BJ (cell line): Measurements from ENCODE around the gene WDR54. TPM values are rescaled to one million over a fixed set of nuclear protein-coding genes. Genes with fewer than 3 reads are reported as not detected.

ENCODE experiments used
- CTCF ChIA-PET: fragments of 350-600 bp; formaldehyde crosslinking; extraction: SDS; loops from one replicate; lab custom pipeline; 2021; ENCODE audit warnings: antibody characterized with exemption, inconsistent platforms; lab: Yijun Ruan, JAX
- POLR2A ChIA-PET: fragments of 300-600 bp; sonication (Branson Sonifier 250); formaldehyde crosslinking; extraction: SDS; loops from one replicate; lab custom pipeline; 2021; ENCODE audit warnings: antibody characterized with exemption; lab: Charles Lee
- DNase-seq: peaks from one replicate; pipeline ENCODE4 v3.0.0-alpha.2; 2011; ENCODE audit warnings: low read depth
- H3K27me3 ChIP-seq: 2 replicates; pipeline ENCODE4 v1.6.0; 2011; ENCODE audit warnings: low read length; ENCODE audit not compliant: control insufficient read depth, insufficient read depth
- H3K36me3 ChIP-seq: 2 replicates; pipeline ENCODE4 v1.5.1; 2011; ENCODE audit warnings: low read length; ENCODE audit not compliant: control insufficient read depth, insufficient read depth
- H3K4me3 ChIP-seq: 2 replicates; pipeline ENCODE4 v1.5.1; 2011; ENCODE audit warnings: low read depth, mild to moderate bottlenecking, control low read depth, low read length
- polyA plus RNA-seq: library from polyadenylated mRNA; depleted of rRNA; stranded (reverse); fragments of >200 nt; gene quantifications from 2 replicates; pipeline ENCODE4 v1.2.3, GENCODE V29; 2011
- TF ChIP-seq, protein P1 (sequence below): IDR thresholded peaks from 2 replicates; pipeline ENCODE4 v1.5.1; 2011; ENCODE audit warnings: low read depth, mild to moderate bottlenecking, control low read depth, inconsistent platforms, low read length, moderate library complexity; ENCODE audit not compliant: insufficient read depth

The WDR54 gene
- polyA plus RNA-seq, 1 experiment = 42.9 TPM

- Histone ChIP-seq H3K4me3 (no peak overlapping the region), H3K36me3 (peaks cover 24% of the 10 kb centered on the region), H3K27me3 (no peaks in the 10 kb centered on the region)
- CTCF ChIA-PET = no interaction called here
- DNase-seq = no peak
- POLR2A ChIA-PET = no interaction called here
- TF ChIP-seq, protein P1, sequence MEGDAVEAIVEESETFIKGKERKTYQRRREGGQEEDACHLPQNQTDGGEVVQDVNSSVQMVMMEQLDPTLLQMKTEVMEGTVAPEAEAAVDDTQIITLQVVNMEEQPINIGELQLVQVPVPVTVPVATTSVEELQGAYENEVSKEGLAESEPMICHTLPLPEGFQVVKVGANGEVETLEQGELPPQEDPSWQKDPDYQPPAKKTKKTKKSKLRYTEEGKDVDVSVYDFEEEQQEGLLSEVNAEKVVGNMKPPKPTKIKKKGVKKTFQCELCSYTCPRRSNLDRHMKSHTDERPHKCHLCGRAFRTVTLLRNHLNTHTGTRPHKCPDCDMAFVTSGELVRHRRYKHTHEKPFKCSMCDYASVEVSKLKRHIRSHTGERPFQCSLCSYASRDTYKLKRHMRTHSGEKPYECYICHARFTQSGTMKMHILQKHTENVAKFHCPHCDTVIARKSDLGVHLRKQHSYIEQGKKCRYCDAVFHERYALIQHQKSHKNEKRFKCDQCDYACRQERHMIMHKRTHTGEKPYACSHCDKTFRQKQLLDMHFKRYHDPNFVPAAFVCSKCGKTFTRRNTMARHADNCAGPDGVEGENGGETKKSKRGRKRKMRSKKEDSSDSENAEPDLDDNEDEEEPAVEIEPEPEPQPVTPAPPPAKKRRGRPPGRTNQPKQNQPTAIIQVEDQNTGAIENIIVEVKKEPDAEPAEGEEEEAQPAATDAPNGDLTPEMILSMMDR = no peak
Observed at GRCh38 chr2:74425523-74425922, 4.0 kb downstream of the WDR54 start.

DNA sequence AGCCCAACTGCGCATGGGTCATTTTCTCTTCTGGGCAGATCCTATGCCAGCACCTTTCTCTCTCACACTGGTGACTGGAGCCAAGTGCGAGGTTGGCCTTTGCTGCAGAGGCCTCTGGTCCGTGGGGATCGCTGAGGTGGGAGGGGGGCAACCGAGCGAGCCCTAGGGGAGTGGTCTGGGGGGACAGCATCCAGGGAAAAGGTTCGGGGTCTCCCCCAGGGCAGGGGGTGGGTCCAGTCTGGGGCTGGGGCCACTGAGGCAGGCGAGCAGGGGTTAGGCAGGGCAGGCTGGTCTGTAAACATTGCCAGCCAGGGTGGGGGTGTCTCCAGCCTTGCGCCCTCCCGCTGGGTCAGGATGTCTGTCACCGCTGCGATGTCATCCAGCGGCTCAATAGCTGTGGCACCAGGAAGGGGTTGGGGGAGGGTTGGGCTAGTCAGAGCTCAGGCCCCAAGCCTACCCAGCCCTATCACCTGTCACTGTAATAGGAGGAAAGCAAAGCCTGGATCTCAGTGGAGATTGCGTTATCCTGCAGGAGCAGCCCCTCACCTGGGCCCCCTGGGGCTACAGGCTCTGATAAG is 4.7 kb downstream of the WDR54 start:
- TF ChIP-seq, protein P1 = no peak
- no peak for DNase-seq

DNA sequence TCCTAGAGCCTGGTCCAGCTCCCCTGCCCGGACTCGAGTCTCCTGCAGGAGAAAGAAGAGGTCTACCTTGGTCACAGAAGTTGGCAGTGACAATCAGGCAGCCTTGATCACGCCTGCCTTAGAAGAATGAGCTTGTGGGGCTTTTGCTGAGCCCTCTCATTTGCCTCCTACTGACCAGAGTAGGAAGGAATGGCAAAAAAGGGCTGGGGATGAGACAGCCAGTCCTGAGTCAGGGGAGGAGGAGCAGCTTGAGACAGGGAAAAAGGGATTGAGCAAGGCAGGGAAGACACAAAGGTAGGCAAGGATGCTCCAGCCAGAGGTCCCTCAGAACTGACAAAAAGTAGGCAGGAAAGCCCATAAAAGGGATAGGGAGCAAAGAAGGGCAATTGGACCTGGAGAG is 6.0 kb downstream of the WDR54 start:
- CTCF ChIA-PET = interaction anchor here (0.9 to 1.1 kb wide), 2 partner anchors 12 to 13 kb away, joined by 3 read pairs; no protein-coding TSS in a partner anchor
- DNase-seq = no peak
- peaks cover 29% of the 10 kb centered on the region for H3K36me3 ChIP-seq
- POLR2A ChIA-PET = no interaction called here
- TF ChIP-seq, protein P1 = no peak
- H3K4me3 ChIP-seq = no peak overlapping the region
- no peaks in the 10 kb centered on the region for H3K27me3 ChIP-seq

More for the DNA sequence above, 4.7 kb downstream of the WDR54 start:
- Histone ChIP-seq H3K36me3 (peaks cover 24% of the 10 kb centered on the region), H3K4me3 (no peak overlapping the region), H3K27me3 (no peaks in the 10 kb centered on the region)
- POLR2A ChIA-PET = no interaction called here
- CTCF ChIA-PET = no interaction called here

DNA sequence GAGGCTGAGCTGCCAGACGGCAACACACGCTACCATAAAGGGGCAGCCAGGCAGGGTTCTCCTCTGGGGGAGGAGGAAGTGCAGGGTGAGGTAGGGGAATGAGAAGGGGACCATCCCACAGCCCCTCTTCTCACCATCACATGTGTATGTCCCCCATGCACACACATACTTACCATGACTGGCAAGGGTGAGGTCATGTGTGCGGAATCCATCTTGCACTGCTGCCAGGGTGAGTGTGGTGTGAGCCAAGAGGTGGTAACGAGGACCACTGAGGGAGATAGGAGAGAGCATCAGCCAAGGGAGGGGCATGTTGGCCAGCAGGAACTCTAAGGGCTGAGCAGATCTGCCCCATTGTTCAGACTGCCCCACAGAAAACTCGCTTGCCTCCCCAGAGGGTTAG is 7.1 kb downstream of the WDR54 start:
- no peak overlapping the region for H3K4me3 ChIP-seq
- TF ChIP-seq, protein P1 = no peak
- CTCF ChIA-PET = interaction anchor here (0.8 to 1.2 kb wide), 3 partner anchors 9 to 94 kb away, joined by 3 read pairs; no protein-coding TSS in a partner anchor
- POLR2A ChIA-PET = no interaction called here
- H3K36me3 ChIP-seq = peaks cover 29% of the 10 kb centered on the region
- DNase-seq = no peak
- no peaks in the 10 kb centered on the region for H3K27me3 ChIP-seq

- TF ChIP-seq, protein P1 = no peak
- Histone ChIP-seq H3K4me3 (no peak overlapping the region), H3K36me3 (peaks cover 27% of the 10 kb centered on the region), H3K27me3 (no peaks in the 10 kb centered on the region)
- ChIA-PET CTCF (interaction anchor here (1.2 kb wide), 1 partner anchor 8 kb away, joined by 3 read pairs; no protein-coding TSS in a partner anchor), POLR2A (interaction anchor here (0.7 kb wide), 1 partner anchor 473 kb away, joined by 3 read pairs; no protein-coding TSS in a partner anchor)
- DNase-seq = no peak
Observed at GRCh38 chr2:74429487-74430451, 8.2 kb downstream of the WDR54 start.
